Activated naive CD8-positive, alpha-beta T cell treated with anti-CD3 and anti-CD28 coated beads, Interleukin-2, amount 10 ng/mL, durations not matched to agents 7 days and 5 days (primary cell): ENCODE results near the gene HIP1R. TPM values are rescaled to one million over a fixed set of nuclear protein-coding genes. Genes with fewer than 3 reads are reported as not detected.

Experiments
- ATAC-seq: fragments of 150-1000 bp; cut with Tn5 transposase; one replicate; pipeline ENCODE4 v1.10.0; 2021; ENCODE audit warnings: low read depth, moderate library complexity
- POLR2A ChIA-PET: fragments of 350-600 bp; sonication (Branson Sonifier 250); formaldehyde crosslinking; loops from one replicate; lab custom pipeline; 2021; ENCODE audit warnings: antibody characterized with exemption; lab: Charles Lee
- DNase-seq: peaks from one replicate; pipeline ENCODE4 v3.0.0; 2021
- H3K27ac Mint-ChIP-seq: one replicate; pipeline ENCODE4 v1.8.0; 2022; ENCODE audit warnings: mild to moderate bottlenecking, mixed read lengths
- H3K27me3 Mint-ChIP-seq: one replicate; pipeline ENCODE4 v1.8.0; 2022; ENCODE audit warnings: mild to moderate bottlenecking, moderate library complexity, mixed read lengths
- H3K36me3 Mint-ChIP-seq: one replicate; pipeline ENCODE4 v1.8.0; 2021; ENCODE audit warnings: mild to moderate bottlenecking, mixed read lengths
- H3K4me1 Mint-ChIP-seq: one replicate; pipeline ENCODE4 v1.8.0; 2021; ENCODE audit warnings: mixed read lengths
- H3K4me3 Mint-ChIP-seq: one replicate; pipeline ENCODE4 v1.8.0; 2022; ENCODE audit warnings: mild to moderate bottlenecking, moderate library complexity, mixed read lengths
- H3K9me3 Mint-ChIP-seq: one replicate; pipeline ENCODE4 v1.8.0; 2021; ENCODE audit warnings: mixed read lengths
- total RNA-seq, 2 experiments: library from RNA; stranded (reverse); gene quantifications; one replicate each; pipeline ENCODE4 v1.2.3, GENCODE V29; 2021

The HIP1R gene
- total RNA-seq, 2 experiments from 2014 or later, result 54.7 to 57.8 TPM

- no peaks in the 10 kb centered on the region for H3K4me1 Mint-ChIP-seq
- DNase-seq, result no peak
- no peaks in the 10 kb centered on the region for H3K27me3 Mint-ChIP-seq
- ATAC-seq, result no peak
- no peak overlapping the region for H3K4me3 Mint-ChIP-seq
- H3K36me3 Mint-ChIP-seq, result no peaks in the 10 kb centered on the region
- no peaks in the 10 kb centered on the region for H3K9me3 Mint-ChIP-seq
- POLR2A ChIA-PET, result no interaction called here
- no peak overlapping the region for H3K27ac Mint-ChIP-seq
Measured at GRCh38 chr12:122847921-122848421, 12.7 kb downstream of the HIP1R start.

GRCh38 chr12:122848471-122849351 is 13.5 kb downstream of the HIP1R start:
- H3K27ac Mint-ChIP-seq, result no peak overlapping the region
- no peaks in the 10 kb centered on the region for H3K27me3 Mint-ChIP-seq
- DNase-seq, result no peak
- H3K9me3 Mint-ChIP-seq, result no peaks in the 10 kb centered on the region
- no peaks in the 10 kb centered on the region for H3K36me3 Mint-ChIP-seq
- ATAC-seq, result no peak
- POLR2A ChIA-PET, result no interaction called here
- H3K4me1 Mint-ChIP-seq, result no peaks in the 10 kb centered on the region
- H3K4me3 Mint-ChIP-seq, result no peak overlapping the region

- Mint-ChIP-seq H3K4me1 (no peaks in the 10 kb centered on the region), H3K9me3 (no peaks in the 10 kb centered on the region), H3K27me3 (no peaks in the 10 kb centered on the region), H3K4me3 (no peak overlapping the region), H3K36me3 (no peaks in the 10 kb centered on the region), H3K27ac (peak overlapping the region; percentile 25)
- no peak for DNase-seq
- no peak for ATAC-seq
- POLR2A ChIA-PET, result no interaction called here
Measured at GRCh38 chr12:122849352-122850047, 14.2 kb downstream of the HIP1R start.

GRCh38 chr12:122850048-122850445 is 14.8 kb downstream of the HIP1R start:
- H3K4me3 Mint-ChIP-seq, result no peak overlapping the region
- H3K27me3 Mint-ChIP-seq, result no peaks in the 10 kb centered on the region
- no peaks in the 10 kb centered on the region for H3K36me3 Mint-ChIP-seq
- ATAC-seq (no peak), DNase-seq (no peak)
- no peaks in the 10 kb centered on the region for H3K4me1 Mint-ChIP-seq
- H3K27ac Mint-ChIP-seq, result no peak overlapping the region
- POLR2A ChIA-PET, result no interaction called here
- no peaks in the 10 kb centered on the region for H3K9me3 Mint-ChIP-seq

GRCh38 chr12:122850695-122851350 is 15.6 kb downstream of the HIP1R start:
- Mint-ChIP-seq H3K9me3 (no peaks in the 10 kb centered on the region), H3K27me3 (no peaks in the 10 kb centered on the region), H3K4me1 (no peaks in the 10 kb centered on the region), H3K36me3 (no peaks in the 10 kb centered on the region), H3K4me3 (no peak overlapping the region), H3K27ac (no peak overlapping the region)
- DNase-seq (no peak), ATAC-seq (no peak)
- POLR2A ChIA-PET, result no interaction called here

GRCh38 chr12:122851820-122852219 is 16.6 kb downstream of the HIP1R start:
- no peaks in the 10 kb centered on the region for H3K27me3 Mint-ChIP-seq
- H3K36me3 Mint-ChIP-seq, result no peaks in the 10 kb centered on the region
- no peaks in the 10 kb centered on the region for H3K9me3 Mint-ChIP-seq
- ATAC-seq (no peak), DNase-seq (no peak)
- POLR2A ChIA-PET, result no interaction called here
- H3K4me1 Mint-ChIP-seq, result no peaks in the 10 kb centered on the region
- H3K4me3 Mint-ChIP-seq, result no peak overlapping the region
- H3K27ac Mint-ChIP-seq, result no peak overlapping the region

- Mint-ChIP-seq H3K27me3 (no peaks in the 10 kb centered on the region), H3K36me3 (no peaks in the 10 kb centered on the region), H3K27ac (no peak overlapping the region), H3K4me3 (no peak overlapping the region), H3K4me1 (no peaks in the 10 kb centered on the region), H3K9me3 (no peaks in the 10 kb centered on the region)
- POLR2A ChIA-PET, result no interaction called here
- DNase-seq (no peak), ATAC-seq (no peak)
Measured at GRCh38 chr12:122852336-122853275, 17.3 kb downstream of the HIP1R start.

GRCh38 chr12:122853582-122854245 is 18.5 kb downstream of the HIP1R start:
- ATAC-seq (no peak), DNase-seq (no peak)
- POLR2A ChIA-PET, result no interaction called here
- H3K9me3 Mint-ChIP-seq, result no peaks in the 10 kb centered on the region
- H3K36me3 Mint-ChIP-seq, result no peaks in the 10 kb centered on the region
- H3K27ac Mint-ChIP-seq, result no peak overlapping the region
- H3K4me3 Mint-ChIP-seq, result no peak overlapping the region
- no peaks in the 10 kb centered on the region for H3K27me3 Mint-ChIP-seq
- no peaks in the 10 kb centered on the region for H3K4me1 Mint-ChIP-seq

GRCh38 chr12:122854554-122854953 is 19.3 kb downstream of the HIP1R start:
- Mint-ChIP-seq H3K36me3 (no peaks in the 10 kb centered on the region), H3K4me1 (no peaks in the 10 kb centered on the region), H3K27ac (no peak overlapping the region), H3K27me3 (no peaks in the 10 kb centered on the region), H3K9me3 (no peaks in the 10 kb centered on the region), H3K4me3 (no peak overlapping the region)
- POLR2A ChIA-PET, result interaction anchor here (0.6 kb wide), 1 partner anchor 433 kb away, joined by 4 read pairs; no protein-coding TSS in a partner anchor
- DNase-seq, result no peak
- no peak for ATAC-seq

GRCh38 chr12:122855071-122855829 is 20.0 kb downstream of the HIP1R start:
- no peak for ATAC-seq
- POLR2A ChIA-PET, result interaction anchor here (0.6 to 1.0 kb wide), 2 partner anchors 100 to 432 kb away, joined by 3 to 4 read pairs; no protein-coding TSS in a partner anchor
- Mint-ChIP-seq H3K36me3 (no peaks in the 10 kb centered on the region), H3K4me3 (no peak overlapping the region), H3K4me1 (no peaks in the 10 kb centered on the region), H3K9me3 (no peaks in the 10 kb centered on the region), H3K27ac (no peak overlapping the region), H3K27me3 (no peaks in the 10 kb centered on the region)
- no peak for DNase-seq

GRCh38 chr12:122855928-122856831 is 20.9 kb downstream of the HIP1R start:
- no peak overlapping the region for H3K4me3 Mint-ChIP-seq
- no peaks in the 10 kb centered on the region for H3K9me3 Mint-ChIP-seq
- no peak for DNase-seq
- H3K4me1 Mint-ChIP-seq, result no peaks in the 10 kb centered on the region
- ATAC-seq, result no peak
- POLR2A ChIA-PET, result interaction anchor here (1.0 kb wide), 1 partner anchor 99 kb away, joined by 3 read pairs; no protein-coding TSS in a partner anchor
- no peaks in the 10 kb centered on the region for H3K27me3 Mint-ChIP-seq
- no peaks in the 10 kb centered on the region for H3K36me3 Mint-ChIP-seq
- H3K27ac Mint-ChIP-seq, result no peak overlapping the region
